Peyer's patch (tissue), 4 donors: ENCODE data around the gene RASSF1.

ENCODE experiments used
- POLR2A ChIP-seq, 2 donors: fragments of 450-650 bp; IDR thresholded peaks; one replicate each; pipeline ENCODE4 v1.5.1; 2017; ENCODE audit warnings: antibody characterized with exemption in 2 of 2, mild to moderate bottlenecking in 2 of 2, moderate library complexity in 2 of 2
- TF ChIP-seq, protein P1 (sequence below), 6 experiments: fragments of 450-650 bp in 4 of 6; fragments of 200-600 bp in 2 of 6; sonication (generic) in 1 of 6; IDR thresholded peaks; one replicate each; pipeline ENCODE4 v1.5.1; 2017 to 2019; ENCODE audit warnings: antibody characterized with exemption in 6 of 6, mild to moderate bottlenecking in 3 of 6, moderate library complexity in 1 of 6

DNA sequence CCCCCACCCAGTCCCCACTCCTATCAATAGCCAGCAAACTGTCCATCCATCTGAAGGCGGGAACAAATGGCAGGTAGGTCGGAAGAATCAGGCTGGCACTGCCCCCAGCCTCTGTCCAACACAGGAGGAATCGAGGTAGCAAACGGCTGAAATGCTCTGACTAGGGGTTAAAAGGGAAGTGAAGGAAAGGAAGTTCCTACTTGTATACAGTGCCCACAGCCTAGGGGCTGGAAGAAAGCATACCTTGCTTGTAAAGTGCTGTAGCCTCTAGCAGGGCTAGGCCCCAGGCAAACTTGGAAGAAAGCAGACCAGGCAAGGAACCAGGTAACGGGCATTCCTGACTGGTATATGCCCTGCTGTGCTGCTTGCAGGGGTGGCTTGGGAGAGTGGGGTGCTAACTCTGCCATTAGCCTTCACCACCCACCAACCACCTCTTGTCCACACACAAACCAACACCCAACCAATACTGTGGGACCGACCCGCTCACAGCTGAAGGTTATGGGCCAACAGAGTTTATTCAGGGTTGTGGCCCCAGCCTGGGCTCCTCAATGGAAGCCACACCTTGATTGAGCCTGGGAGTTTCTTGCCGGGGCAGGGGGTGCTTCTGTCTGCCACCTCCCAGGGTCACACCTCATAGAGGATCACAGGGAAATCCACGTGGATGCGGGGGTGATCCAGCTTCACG lies 15.0 kb downstream of the RASSF1 start:
- TF ChIP-seq POLR2A (IDR thresholded peaks at IDR 0.05): no peak
- TF ChIP-seq, protein P1, sequence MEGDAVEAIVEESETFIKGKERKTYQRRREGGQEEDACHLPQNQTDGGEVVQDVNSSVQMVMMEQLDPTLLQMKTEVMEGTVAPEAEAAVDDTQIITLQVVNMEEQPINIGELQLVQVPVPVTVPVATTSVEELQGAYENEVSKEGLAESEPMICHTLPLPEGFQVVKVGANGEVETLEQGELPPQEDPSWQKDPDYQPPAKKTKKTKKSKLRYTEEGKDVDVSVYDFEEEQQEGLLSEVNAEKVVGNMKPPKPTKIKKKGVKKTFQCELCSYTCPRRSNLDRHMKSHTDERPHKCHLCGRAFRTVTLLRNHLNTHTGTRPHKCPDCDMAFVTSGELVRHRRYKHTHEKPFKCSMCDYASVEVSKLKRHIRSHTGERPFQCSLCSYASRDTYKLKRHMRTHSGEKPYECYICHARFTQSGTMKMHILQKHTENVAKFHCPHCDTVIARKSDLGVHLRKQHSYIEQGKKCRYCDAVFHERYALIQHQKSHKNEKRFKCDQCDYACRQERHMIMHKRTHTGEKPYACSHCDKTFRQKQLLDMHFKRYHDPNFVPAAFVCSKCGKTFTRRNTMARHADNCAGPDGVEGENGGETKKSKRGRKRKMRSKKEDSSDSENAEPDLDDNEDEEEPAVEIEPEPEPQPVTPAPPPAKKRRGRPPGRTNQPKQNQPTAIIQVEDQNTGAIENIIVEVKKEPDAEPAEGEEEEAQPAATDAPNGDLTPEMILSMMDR (IDR thresholded peaks at IDR 0.05): no peak
